Upper lobe of left lung (tissue), 4 donors: Measurements from ENCODE around the gene CNOT3.

ENCODE experiments used
- EP300 ChIP-seq, 4 donors: sonication (generic); formaldehyde crosslinking; IDR thresholded peaks; one replicate each; pipeline ENCODE4 v1.5.1; 2017; ENCODE audit warnings: antibody characterized with exemption in 4 of 4, control low read depth in 2 of 4
- POLR2A ChIP-seq, 4 donors: fragments of 450-650 bp; IDR thresholded peaks; one replicate each; pipeline ENCODE4 v1.5.1; 2016 to 2017; ENCODE audit warnings: antibody characterized with exemption in 4 of 4, mild to moderate bottlenecking in 2 of 4
- TF ChIP-seq, protein P1 (sequence below), 6 experiments: fragments of 450-650 bp in 4 of 6; fragments of 200-600 bp in 2 of 6; sonication (generic) in 2 of 6; IDR thresholded peaks; one replicate each; pipeline ENCODE4 v1.5.1; 2016 to 2019; ENCODE audit warnings: antibody characterized with exemption in 6 of 6

DNA sequence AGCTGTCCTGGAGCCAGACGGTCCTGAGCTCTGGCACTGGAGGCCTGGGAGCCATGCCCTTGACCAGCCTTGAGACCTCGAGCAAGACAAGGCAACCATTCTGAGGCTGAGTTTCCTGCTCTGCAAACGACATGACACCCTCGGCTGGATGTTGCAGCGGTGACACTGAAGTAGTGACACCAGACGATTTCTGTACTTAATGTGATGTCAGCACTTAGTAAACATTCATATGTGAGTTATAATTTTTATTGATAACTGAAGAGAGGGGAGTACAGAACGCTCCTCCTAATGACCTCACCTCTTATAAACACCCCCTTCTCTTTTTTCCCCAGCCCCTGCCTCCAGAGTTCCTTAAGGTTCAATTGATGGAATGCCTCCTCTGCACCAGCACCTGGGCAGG is 29.1 kb upstream of the CNOT3 start:
- TF ChIP-seq, protein P1, sequence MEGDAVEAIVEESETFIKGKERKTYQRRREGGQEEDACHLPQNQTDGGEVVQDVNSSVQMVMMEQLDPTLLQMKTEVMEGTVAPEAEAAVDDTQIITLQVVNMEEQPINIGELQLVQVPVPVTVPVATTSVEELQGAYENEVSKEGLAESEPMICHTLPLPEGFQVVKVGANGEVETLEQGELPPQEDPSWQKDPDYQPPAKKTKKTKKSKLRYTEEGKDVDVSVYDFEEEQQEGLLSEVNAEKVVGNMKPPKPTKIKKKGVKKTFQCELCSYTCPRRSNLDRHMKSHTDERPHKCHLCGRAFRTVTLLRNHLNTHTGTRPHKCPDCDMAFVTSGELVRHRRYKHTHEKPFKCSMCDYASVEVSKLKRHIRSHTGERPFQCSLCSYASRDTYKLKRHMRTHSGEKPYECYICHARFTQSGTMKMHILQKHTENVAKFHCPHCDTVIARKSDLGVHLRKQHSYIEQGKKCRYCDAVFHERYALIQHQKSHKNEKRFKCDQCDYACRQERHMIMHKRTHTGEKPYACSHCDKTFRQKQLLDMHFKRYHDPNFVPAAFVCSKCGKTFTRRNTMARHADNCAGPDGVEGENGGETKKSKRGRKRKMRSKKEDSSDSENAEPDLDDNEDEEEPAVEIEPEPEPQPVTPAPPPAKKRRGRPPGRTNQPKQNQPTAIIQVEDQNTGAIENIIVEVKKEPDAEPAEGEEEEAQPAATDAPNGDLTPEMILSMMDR (IDR thresholded peaks at IDR 0.05) = no peak
- TF ChIP-seq EP300 (IDR thresholded peaks at IDR 0.05) = no peak
- no peak for TF ChIP-seq POLR2A (IDR thresholded peaks at IDR 0.05)
